GM12892 (cell line): Measurements from ENCODE around the gene GSX2.

Experiments used
- DNase-seq: peaks from one replicate; pipeline ENCODE4 v3.0.0; 2011; ENCODE audit not compliant: insufficient read length
- FAIRE-seq: peaks from 2 replicates; lab custom pipeline; 2011; peaks lifted over from hg19 to GRCh38; lab: Jason Lieb, UNC
- POLR2A ChIP-seq: IDR thresholded peaks from 2 replicates; pipeline ENCODE4 v1.6.1; 2011; ENCODE audit warnings: low read depth, low read length, control low read depth
- POLR2AphosphoS5 ChIP-seq: IDR thresholded peaks from 2 replicates; pipeline ENCODE4 v1.6.1; 2011; ENCODE audit warnings: low read depth, low read length, control low read depth
- TAF1 ChIP-seq: IDR thresholded peaks from 2 replicates; pipeline ENCODE4 v1.6.1; 2011; ENCODE audit warnings: low read depth, mild to moderate bottlenecking, control low read depth, low read length, borderline replicate concordance

The GSX2 gene

GRCh38 chr4:54089875-54090274 lies 10.1 kb upstream of the GSX2 start:
- FAIRE-seq: no peak
- no peak for DNase-seq
- no peak for TF ChIP-seq TAF1
- no peak for TF ChIP-seq POLR2A
- no peak for TF ChIP-seq POLR2AphosphoS5

GRCh38 chr4:54090404-54090803 lies 9.6 kb upstream of the GSX2 start:
- no peak for DNase-seq
- TF ChIP-seq TAF1 (no peak), POLR2A (no peak), POLR2AphosphoS5 (no peak)
- FAIRE-seq: no peak

GRCh38 chr4:54090804-54091623 lies 8.9 kb upstream of the GSX2 start:
- TF ChIP-seq TAF1 (no peak), POLR2A (no peak), POLR2AphosphoS5 (no peak)
- FAIRE-seq (peak; percentile 60), DNase-seq (no peak)

- DNase-seq: peak; percentile 62
- TF ChIP-seq POLR2AphosphoS5: no peak
- no peak for TF ChIP-seq TAF1
- no peak for TF ChIP-seq POLR2A
- peak; percentile 95 for FAIRE-seq
Observed at GRCh38 chr4:54091637-54092404, 8.1 kb upstream of the GSX2 start.

GRCh38 chr4:54092405-54093323 lies 7.3 kb upstream of the GSX2 start:
- FAIRE-seq (peak; percentile 30), DNase-seq (no peak)
- TF ChIP-seq POLR2A (no peak), POLR2AphosphoS5 (no peak), TAF1 (no peak)

GRCh38 chr4:54093324-54094240 lies 6.4 kb upstream of the GSX2 start:
- FAIRE-seq (no peak), DNase-seq (no peak)
- TF ChIP-seq POLR2AphosphoS5 (no peak), POLR2A (no peak), TAF1 (no peak)

- DNase-seq: no peak
- FAIRE-seq: no peak
- TF ChIP-seq POLR2A (no peak), TAF1 (no peak)
Observed at GRCh38 chr4:54094451-54094850, 5.5 kb upstream of the GSX2 start.

GRCh38 chr4:54095110-54095825 lies 4.7 kb upstream of the GSX2 start:
- no peak for FAIRE-seq
- DNase-seq: no peak
- no peak for TF ChIP-seq TAF1
- TF ChIP-seq POLR2A: no peak
- no peak for TF ChIP-seq POLR2AphosphoS5

- DNase-seq (no peak), FAIRE-seq (no peak)
- TF ChIP-seq TAF1 (no peak), POLR2AphosphoS5 (no peak), POLR2A (no peak)
Observed at GRCh38 chr4:54096295-54096962, 3.5 kb upstream of the GSX2 start.

- TF ChIP-seq TAF1 (no peak), POLR2AphosphoS5 (no peak), POLR2A (no peak)
- no peak for DNase-seq
- no peak for FAIRE-seq
Observed at GRCh38 chr4:54097152-54097551, 2.8 kb upstream of the GSX2 start.
